Mesenchymal stem cell (in vitro differentiated cells and primary cell): ENCODE data around the gene BPGM.

Source experiments
- DNase-seq: peaks from one replicate; pipeline ENCODE4 v3.0.0-alpha.2; 2013
- H2AFZ ChIP-seq: one replicate; pipeline ENCODE4 v1.6.1; 2013; ENCODE audit warnings: low read depth, mild to moderate bottlenecking, control low read depth, inconsistent platforms, low read length, moderate library complexity
- H2AK5ac ChIP-seq: 2 replicates; pipeline ENCODE4 v1.6.1; 2013; ENCODE audit warnings: low read length, moderate library complexity, mild to moderate bottlenecking, inconsistent platforms; ENCODE audit not compliant: severe bottlenecking
- H2BK120ac ChIP-seq: one replicate; pipeline ENCODE4 v1.6.1; 2013; ENCODE audit warnings: low read depth, mild to moderate bottlenecking, inconsistent platforms, low read length, moderate library complexity
- H2BK12ac ChIP-seq, 2 experiments: one replicate each; pipeline ENCODE4 v1.6.1; 2013; ENCODE audit warnings: inconsistent platforms in 2 of 2, low read length in 2 of 2, mild to moderate bottlenecking in 2 of 2, moderate library complexity in 2 of 2, control low read depth in 1 of 2
- H2BK15ac ChIP-seq: one replicate; pipeline ENCODE4 v1.6.1; 2013; ENCODE audit warnings: mild to moderate bottlenecking, low read depth, inconsistent platforms; ENCODE audit not compliant: poor library complexity, severe bottlenecking
- H2BK5ac ChIP-seq: 2 replicates; pipeline ENCODE4 v1.6.1; 2013; ENCODE audit warnings: low read depth, mild to moderate bottlenecking, low read length, control low read depth, inconsistent platforms; ENCODE audit not compliant: poor library complexity, severe bottlenecking
- H3K14ac ChIP-seq, 2 experiments: one replicate each; pipeline ENCODE4 v1.6.1; 2013; ENCODE audit warnings: inconsistent platforms in 2 of 2, low read length in 2 of 2, control low read depth in 1 of 2, mild to moderate bottlenecking in 1 of 2, moderate library complexity in 1 of 2
- H3K18ac ChIP-seq, 2 experiments: one replicate each; pipeline ENCODE4 v1.6.1; 2013; ENCODE audit warnings: inconsistent platforms in 2 of 2, low read length in 2 of 2, control low read depth in 1 of 2, low read depth in 1 of 2, mild to moderate bottlenecking in 1 of 2
- H3K23ac ChIP-seq, 2 experiments: one replicate each; pipeline ENCODE4 v1.6.1; 2013; ENCODE audit warnings: inconsistent platforms in 2 of 2, low read length in 2 of 2, mild to moderate bottlenecking in 2 of 2, moderate library complexity in 2 of 2, control low read depth in 1 of 2
- H3K27ac ChIP-seq: 2 replicates; pipeline ENCODE4 v1.5.1; 2013; ENCODE audit warnings: mild to moderate bottlenecking, moderate library complexity, low read length, control low read depth, inconsistent platforms; ENCODE audit not compliant: poor library complexity, severe bottlenecking
- H3K27me3 ChIP-seq, 2 experiments: 2 replicates each; pipeline versions ENCODE4 v1.6.1 to v1.7.0; 2013; ENCODE audit warnings: low read length in 2 of 2, mild to moderate bottlenecking in 2 of 2, moderate library complexity in 2 of 2, control low read depth in 1 of 2, inconsistent platforms in 1 of 2; ENCODE audit not compliant: control insufficient read depth in 1 of 2, insufficient read depth in 1 of 2
- H3K36me3 ChIP-seq, 2 experiments: 2 replicates each; pipeline versions ENCODE4 v1.6.1 to v1.7.0; 2013; ENCODE audit warnings: low read length in 2 of 2, control low read depth in 1 of 2, inconsistent platforms in 1 of 2, low read depth in 1 of 2, mild to moderate bottlenecking in 1 of 2; ENCODE audit not compliant: insufficient read depth in 2 of 2, control insufficient read depth in 1 of 2
- H3K4ac ChIP-seq, 2 experiments: one replicate each; pipeline ENCODE4 v1.6.1; 2013; ENCODE audit warnings: inconsistent platforms in 2 of 2, low read length in 2 of 2, mild to moderate bottlenecking in 2 of 2, moderate library complexity in 2 of 2, control low read depth in 1 of 2, low read depth in 1 of 2
- H3K4me1 ChIP-seq: 2 replicates; pipeline ENCODE4 v1.6.1; 2013; ENCODE audit warnings: low read depth, low read length, control low read depth; ENCODE audit not compliant: control insufficient read depth, insufficient read depth
- H3K4me2 ChIP-seq: 2 replicates; pipeline ENCODE4 v1.6.1; 2013; ENCODE audit warnings: low read length, mild to moderate bottlenecking, inconsistent platforms; ENCODE audit not compliant: poor library complexity, severe bottlenecking
- H3K4me3 ChIP-seq, 2 experiments: 2 replicates each; pipeline versions ENCODE4 v1.5.1 to v1.7.0; 2013; ENCODE audit warnings: low read length in 2 of 2, mild to moderate bottlenecking in 2 of 2, control low read depth in 1 of 2, low read depth in 1 of 2; ENCODE audit not compliant: insufficient read depth in 1 of 2
- H3K79me1 ChIP-seq: replicated peaks from 2 replicates; pipeline ENCODE4 v1.6.1; 2013; ENCODE audit warnings: mild to moderate bottlenecking, control low read depth, low read length, inconsistent platforms; ENCODE audit not compliant: poor library complexity, severe bottlenecking
- H3K9ac ChIP-seq: 2 replicates; pipeline ENCODE4 v1.7.0; 2013; ENCODE audit warnings: mild to moderate bottlenecking, low read length, moderate library complexity
- H3K9me3 ChIP-seq: 2 replicates; pipeline ENCODE4 v1.7.0; 2013; ENCODE audit warnings: mild to moderate bottlenecking, low read length; ENCODE audit not compliant: control insufficient read depth
- H4K8ac ChIP-seq: one replicate; pipeline ENCODE4 v1.6.1; 2013; ENCODE audit warnings: inconsistent platforms, mild to moderate bottlenecking, low read length, moderate library complexity
- H4K91ac ChIP-seq: one replicate; pipeline ENCODE4 v1.6.1; 2013; ENCODE audit warnings: mild to moderate bottlenecking, low read length, inconsistent platforms
- WGBS: methylation state at CpG from one replicate; pipeline ENCODE4 v1.1.7; 2013; ENCODE audit warnings: mixed read lengths; 5-methylcytosine and 5-hydroxymethylcytosine counted together

The BPGM gene

GRCh38 chr7:134703241-134703594 is 56.6 kb downstream of the BPGM start:
- 86% methylated on average over 2 of the region's 2 CpGs for WGBS
- Histone ChIP-seq H3K4me1 (peaks cover 5% of the 10 kb centered on the region), H3K9me3 (no peaks in the 10 kb centered on the region), H2BK15ac (no peak overlapping the region), H2BK5ac (no peak overlapping the region), H2AK5ac (no peak overlapping the region), H2AFZ (no peak overlapping the region), H3K23ac (no peak overlapping the region), H3K27me3 (no peaks in the 10 kb centered on the region), H3K27ac (no peak overlapping the region), H3K4ac (peak overlapping the region in 1 of 2 experiments; percentile 8), H2BK120ac (no peak overlapping the region), H3K79me1 (no peaks in the 10 kb centered on the region), H2BK12ac (peak overlapping the region; percentile 11 to 76), H3K9ac (no peak overlapping the region), H3K14ac (no peak overlapping the region), H4K8ac (peak overlapping the region; percentile 5), H3K36me3 (no peaks in the 10 kb centered on the region), H4K91ac (peak overlapping the region; percentile 52), H3K18ac (peak overlapping the region; percentile 40 to 55), H3K4me3 (no peak overlapping the region), H3K4me2 (no peak overlapping the region)
- DNase-seq = no peak

GRCh38 chr7:134703782-134704181 is 57.1 kb downstream of the BPGM start:
- Histone ChIP-seq H3K79me1 (no peaks in the 10 kb centered on the region), H2AFZ (no peak overlapping the region), H3K9me3 (no peaks in the 10 kb centered on the region), H3K4me2 (no peak overlapping the region), H3K14ac (no peak overlapping the region), H3K18ac (no peak overlapping the region), H3K23ac (no peak overlapping the region), H3K4ac (peak overlapping the region in 1 of 2 experiments; percentile 8), H3K27me3 (no peaks in the 10 kb centered on the region), H2BK15ac (no peak overlapping the region), H2AK5ac (no peak overlapping the region), H2BK5ac (no peak overlapping the region), H3K4me1 (peaks cover 5% of the 10 kb centered on the region), H2BK12ac (no peak overlapping the region), H2BK120ac (no peak overlapping the region), H4K8ac (no peak overlapping the region), H3K4me3 (no peak overlapping the region), H3K9ac (no peak overlapping the region), H4K91ac (no peak overlapping the region), H3K27ac (no peak overlapping the region), H3K36me3 (no peaks in the 10 kb centered on the region)
- DNase-seq = peak; percentile 86
- WGBS = 55% methylated on average over 6 of the region's 6 CpGs

GRCh38 chr7:134704827-134705226 is 58.2 kb downstream of the BPGM start:
- H3K4me1 ChIP-seq = peaks cover 5% of the 10 kb centered on the region
- H3K4ac ChIP-seq = peak overlapping the region in 1 of 2 experiments; percentile 24
- no peak overlapping the region for H2BK5ac ChIP-seq
- no peak overlapping the region for H3K14ac ChIP-seq
- H3K4me2 ChIP-seq = no peak overlapping the region
- no peak for DNase-seq
- H2AFZ ChIP-seq = no peak overlapping the region
- H3K27me3 ChIP-seq = no peaks in the 10 kb centered on the region
- no peak overlapping the region for H3K4me3 ChIP-seq
- peak overlapping the region; percentile 12 to 79 for H2BK12ac ChIP-seq
- H3K23ac ChIP-seq = no peak overlapping the region
- WGBS = 92% methylated on average over 5 of the region's 5 CpGs
- peak overlapping the region; percentile 3 for H4K91ac ChIP-seq
- H3K27ac ChIP-seq = no peak overlapping the region
- H3K36me3 ChIP-seq = no peaks in the 10 kb centered on the region
- H3K18ac ChIP-seq = peak overlapping the region; percentile 28 to 46
- no peaks in the 10 kb centered on the region for H3K9me3 ChIP-seq
- no peak overlapping the region for H2AK5ac ChIP-seq
- H3K9ac ChIP-seq = no peak overlapping the region
- no peak overlapping the region for H4K8ac ChIP-seq
- H3K79me1 ChIP-seq = no peaks in the 10 kb centered on the region
- H2BK120ac ChIP-seq = no peak overlapping the region
- H2BK15ac ChIP-seq = no peak overlapping the region

GRCh38 chr7:134705716-134706115 is 59.1 kb downstream of the BPGM start:
- DNase-seq = no peak
- Histone ChIP-seq H4K91ac (no peak overlapping the region), H2AK5ac (no peak overlapping the region), H2AFZ (no peak overlapping the region), H2BK5ac (no peak overlapping the region), H2BK12ac (peak overlapping the region in 1 of 2 experiments; percentile 86), H3K79me1 (no peaks in the 10 kb centered on the region), H2BK15ac (no peak overlapping the region), H3K36me3 (no peaks in the 10 kb centered on the region), H4K8ac (no peak overlapping the region), H3K9ac (peak overlapping the region; percentile 15), H3K4me3 (no peak overlapping the region), H3K18ac (no peak overlapping the region), H3K9me3 (no peaks in the 10 kb centered on the region), H3K14ac (no peak overlapping the region), H3K4me1 (peaks cover 7% of the 10 kb centered on the region), H3K4me2 (no peak overlapping the region), H2BK120ac (no peak overlapping the region), H3K23ac (no peak overlapping the region), H3K4ac (no peak overlapping the region), H3K27ac (no peak overlapping the region), H3K27me3 (no peaks in the 10 kb centered on the region)
- WGBS = 100% methylated on average over 1 of the region's 2 CpGs
